GM21423 (cell line): ENCODE data around the gene KRTAP2-2.
"Not testable (repeated sequence)": the region's sequence is repeated elsewhere in the genome, so short reads cannot be mapped to it uniquely, and the experiment has no call there.

Experiments used
- ATAC-seq: cut with Tn5 transposase; IDR thresholded peaks from one replicate; pipeline ENCODE4 v1.9.1; 2021; ENCODE audit warnings: mild to moderate bottlenecking, moderate library complexity; ENCODE audit not compliant: unreplicated experiment

Gene KRTAP2-2

GRCh38 chr17:41065016-41065689 lies 10.1 kb upstream of the KRTAP2-2 start:
- ATAC-seq: not testable (repeated sequence)

DNA sequence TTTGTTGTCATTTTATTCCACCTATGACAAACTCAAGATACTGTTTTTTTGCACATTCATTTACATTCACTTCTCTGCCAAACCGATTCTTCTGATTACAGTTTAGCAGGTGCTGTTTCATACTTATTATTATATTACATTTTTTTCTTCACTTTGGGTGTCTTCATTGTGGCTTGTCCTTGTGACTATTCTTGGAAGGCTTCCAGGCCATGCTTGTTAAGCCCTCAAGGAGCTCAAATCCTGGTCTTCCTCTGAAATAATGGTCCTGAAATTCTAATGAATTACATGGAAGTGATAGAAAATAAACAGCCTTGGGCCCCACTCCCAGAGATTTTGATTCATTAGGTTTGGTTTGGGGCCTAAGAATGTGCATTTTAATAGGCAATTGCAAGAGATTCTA lies 9.3 kb upstream of the KRTAP2-2 start:
- ATAC-seq: no peak

- ATAC-seq: no peak
Measured at GRCh38 chr17:41063449-41063848, 8.4 kb upstream of the KRTAP2-2 start.

DNA sequence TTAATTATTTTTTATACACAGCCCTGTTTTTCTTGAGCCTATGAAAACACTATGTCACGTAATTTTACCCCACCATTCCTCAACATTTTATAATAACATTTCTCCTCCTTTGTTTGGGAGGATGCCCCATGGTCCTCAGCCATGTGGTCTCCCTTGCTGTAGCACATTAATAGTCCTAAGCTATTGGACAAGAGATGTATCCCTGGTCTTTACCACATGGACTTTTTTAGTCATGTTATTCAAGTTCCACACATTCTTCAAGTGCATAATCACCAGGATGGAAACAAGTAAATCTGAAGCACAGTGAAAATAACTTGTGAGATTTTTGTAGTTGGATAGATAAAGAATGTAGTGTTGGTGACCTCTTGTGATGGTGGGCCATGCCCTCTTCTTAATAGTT lies 6.9 kb upstream of the KRTAP2-2 start:
- ATAC-seq: no peak

DNA sequence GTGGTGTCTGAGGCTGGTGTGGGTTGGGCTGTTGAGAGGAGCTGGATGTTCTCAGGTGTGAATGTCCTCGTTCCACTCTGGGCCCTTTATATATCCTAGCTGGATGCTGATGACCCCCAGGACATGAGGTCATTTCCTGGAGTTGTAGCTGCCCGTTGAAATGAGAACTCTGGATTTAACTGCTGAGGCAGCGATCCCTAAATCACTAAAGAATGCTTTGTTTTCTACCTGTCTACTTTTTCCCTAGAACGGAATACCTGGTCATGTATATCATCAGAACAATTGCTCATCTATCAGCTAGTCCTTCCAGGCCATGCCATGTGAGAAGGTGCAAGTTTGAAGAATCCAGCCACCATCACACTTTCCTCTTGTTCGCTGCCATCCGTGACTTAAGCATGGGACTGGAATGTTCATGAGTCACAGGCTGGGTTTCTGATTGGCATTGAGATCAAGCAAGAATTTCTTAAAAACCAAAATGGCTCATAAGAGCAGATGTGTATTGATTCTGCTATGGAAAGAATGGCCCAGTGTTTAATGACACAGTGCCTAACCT lies 5.1 kb upstream of the KRTAP2-2 start, which contains the start of gene KRTAP2-3:
Gene KRTAP2-3 (minus strand): TSS at position 63 of the 553 bp plus-strand sequence. CDS start 64 bp downstream, outside the sequence.
- ATAC-seq: no peak

DNA sequence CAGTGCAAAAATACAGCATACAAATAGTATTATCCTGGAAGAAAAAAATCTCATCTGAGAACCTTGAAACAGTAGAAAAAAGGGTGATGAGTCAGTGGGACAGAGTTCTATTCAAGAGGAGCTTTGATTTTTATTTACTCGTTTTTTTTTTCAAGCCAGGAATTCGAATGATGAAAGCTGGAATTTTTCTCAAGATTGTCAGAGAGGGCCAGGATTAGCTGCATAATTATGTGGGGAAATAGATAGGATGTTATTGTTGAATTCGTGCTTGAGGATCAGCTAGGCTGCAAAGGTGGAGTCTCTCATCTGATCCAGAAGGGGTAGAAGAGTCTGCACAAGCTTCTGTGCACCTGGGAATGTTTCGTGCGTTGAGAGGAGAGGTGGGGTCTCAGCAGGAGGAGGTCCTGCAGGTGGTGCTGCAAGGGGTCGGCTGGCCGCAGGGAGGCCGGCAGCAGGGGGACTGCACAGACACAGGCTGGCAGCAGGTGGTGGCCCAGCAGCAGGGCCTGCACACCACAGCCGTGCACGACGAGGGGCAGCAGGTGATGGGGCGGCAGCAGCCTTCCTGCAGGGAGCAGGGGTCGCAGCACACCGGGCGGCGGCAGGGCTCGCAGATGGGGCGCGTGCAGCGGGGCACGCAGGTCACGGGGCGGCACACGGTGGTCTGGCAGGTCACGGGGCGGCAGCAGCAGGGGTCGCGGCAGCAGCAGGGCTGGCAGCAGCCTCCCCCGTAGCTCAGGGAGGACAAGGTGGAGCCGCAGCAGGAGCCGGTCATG lies 4.4 kb upstream of the KRTAP2-2 start:
- ATAC-seq: not testable (repeated sequence)

GRCh38 chr17:41058741-41059140 lies 3.7 kb upstream of the KRTAP2-2 start:
- no peak for ATAC-seq

DNA sequence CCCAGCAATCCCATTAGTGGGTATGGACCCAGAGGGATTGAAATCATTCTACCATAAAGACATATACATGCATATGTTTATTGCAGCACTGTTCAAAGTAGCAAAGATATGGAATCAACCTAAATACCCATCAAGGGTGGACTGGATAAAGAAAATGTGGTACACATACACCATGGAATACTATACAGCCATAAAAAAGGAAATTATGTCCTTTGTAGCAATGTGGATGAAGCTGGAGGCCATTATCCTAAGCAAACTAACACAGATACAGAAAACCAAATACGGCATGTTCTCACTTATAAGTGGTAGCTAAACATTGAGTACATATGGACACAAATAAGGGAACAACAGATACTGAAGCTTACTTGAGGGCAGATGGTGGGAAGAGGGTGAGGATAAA lies 2.5 kb upstream of the KRTAP2-2 start:
- no peak for ATAC-seq

GRCh38 chr17:41054556-41054955 lies 474 bp downstream of the KRTAP2-2 start:
- ATAC-seq: not testable (repeated sequence)

DNA sequence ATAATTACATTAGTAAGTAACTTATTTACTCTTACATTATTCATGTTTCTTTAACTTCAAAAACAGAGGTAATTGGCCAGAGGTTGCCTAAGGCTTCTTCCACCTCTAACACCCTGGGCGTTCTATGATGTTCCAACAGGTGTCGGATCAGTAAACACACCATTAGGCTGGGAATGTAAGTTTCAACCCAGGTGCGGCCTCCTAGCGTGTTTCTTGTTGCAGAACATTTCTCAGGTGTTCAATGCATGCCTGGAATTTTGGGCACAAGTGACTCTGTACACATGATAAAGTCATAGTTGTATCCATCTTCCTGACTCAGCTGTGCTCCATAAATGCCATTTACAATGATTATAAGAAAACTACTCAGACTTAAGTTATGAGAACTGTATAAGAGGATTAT lies 1.0 kb downstream of the KRTAP2-2 start:
- ATAC-seq: no peak

GRCh38 chr17:41052566-41052965 lies 2.5 kb downstream of the KRTAP2-2 start:
- no peak for ATAC-seq

DNA sequence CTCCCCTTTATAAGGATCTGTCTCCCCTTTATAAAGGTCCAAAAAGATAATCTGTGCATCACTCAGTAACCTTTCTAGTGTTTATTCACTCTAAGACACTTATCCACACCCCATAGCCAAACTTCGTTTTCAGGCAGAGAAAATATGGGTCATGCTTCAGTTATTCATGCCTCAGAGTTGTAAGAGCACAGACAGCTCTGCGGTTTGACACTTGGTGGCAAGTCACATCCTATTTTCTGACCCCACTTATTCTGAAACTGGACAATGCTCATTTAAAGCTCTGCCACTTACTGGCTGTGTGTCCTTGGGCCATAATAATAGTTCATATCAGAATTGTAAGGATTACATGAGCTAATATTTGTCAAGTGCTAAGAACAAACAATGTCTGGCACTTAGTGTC lies 5.9 kb downstream of the KRTAP2-2 start:
- ATAC-seq: no peak

- ATAC-seq: no peak
Measured at GRCh38 chr17:41048441-41048840, 6.6 kb downstream of the KRTAP2-2 start.

GRCh38 chr17:41046735-41047465 lies 8.1 kb downstream of the KRTAP2-2 start, which contains the start of gene KRTAP2-1:
Gene KRTAP2-1 (minus strand): TSS chr17:41047316. CDS start chr17:41047267, 49 bp downstream.
- not testable (repeated sequence) for ATAC-seq

- ATAC-seq: no peak
Measured at GRCh38 chr17:41042953-41043352, 12.1 kb downstream of the KRTAP2-2 start.

DNA sequence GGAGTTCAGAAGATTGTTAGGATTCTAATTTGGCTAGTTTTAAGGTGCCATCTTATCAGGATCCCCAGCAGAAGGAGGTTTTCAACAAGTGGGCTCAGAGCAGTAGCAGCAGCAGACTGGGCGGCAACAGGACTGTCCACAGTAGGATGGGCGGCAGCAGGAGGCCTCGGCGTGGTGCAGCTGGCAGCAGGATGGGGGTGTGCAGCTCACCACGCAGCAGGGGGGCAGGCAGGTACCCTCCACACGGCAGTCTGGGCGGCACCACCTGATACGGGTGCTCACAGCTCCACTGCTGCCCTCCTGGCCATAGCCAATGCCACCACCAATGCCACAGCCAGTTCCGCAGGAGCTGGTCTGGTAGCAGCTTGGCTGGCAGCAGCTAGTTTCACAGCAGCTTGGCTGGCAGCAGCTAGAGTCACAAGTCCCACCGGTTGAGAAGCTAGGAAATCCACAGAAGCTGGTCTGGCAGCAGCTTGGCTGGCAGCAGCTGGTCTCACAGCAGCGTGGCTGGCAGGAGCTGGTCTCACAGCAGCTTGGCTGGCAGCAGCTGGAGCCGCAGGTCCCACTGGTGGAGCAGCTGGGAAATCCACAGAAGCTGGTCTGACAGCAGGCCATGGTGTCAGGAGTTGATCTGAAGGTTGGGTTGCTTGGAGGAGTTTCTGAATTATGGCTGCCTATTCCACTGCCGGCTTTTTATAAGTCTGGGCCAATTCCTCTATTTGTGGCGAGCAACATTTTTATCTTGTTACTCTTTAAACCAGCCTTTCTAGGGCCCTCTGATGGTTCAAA lies 14.1 kb downstream of the KRTAP2-2 start, which contains the start of gene KRTAP1-1:
Gene KRTAP1-1 (minus strand): TSS at position 668 of the 789 bp plus-strand sequence. CDS start 53 bp downstream, at position 615.
- not testable (repeated sequence) for ATAC-seq

DNA sequence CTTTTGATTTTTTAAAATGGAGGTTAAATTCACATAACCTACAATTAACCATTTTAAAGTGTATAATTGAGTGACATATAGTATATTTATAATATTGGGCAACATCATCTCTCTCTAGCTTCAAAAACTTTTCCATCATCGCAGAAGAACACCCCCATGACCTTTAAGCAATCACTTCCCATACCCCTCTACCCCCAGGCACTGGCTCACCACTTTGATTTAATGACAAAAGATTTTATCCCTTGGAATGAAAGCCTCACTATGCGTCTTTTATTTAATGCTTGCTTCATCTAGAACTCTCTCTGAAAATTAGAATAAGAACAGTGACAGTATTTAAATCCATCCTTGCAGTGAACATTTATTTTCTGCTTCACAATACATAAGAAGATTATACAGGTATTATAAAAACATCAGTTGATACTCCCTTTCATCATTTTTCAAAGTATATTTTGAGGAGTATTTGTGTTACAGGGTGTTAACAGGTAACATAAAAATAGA lies 17.1 kb downstream of the KRTAP2-2 start:
- no peak for ATAC-seq

DNA sequence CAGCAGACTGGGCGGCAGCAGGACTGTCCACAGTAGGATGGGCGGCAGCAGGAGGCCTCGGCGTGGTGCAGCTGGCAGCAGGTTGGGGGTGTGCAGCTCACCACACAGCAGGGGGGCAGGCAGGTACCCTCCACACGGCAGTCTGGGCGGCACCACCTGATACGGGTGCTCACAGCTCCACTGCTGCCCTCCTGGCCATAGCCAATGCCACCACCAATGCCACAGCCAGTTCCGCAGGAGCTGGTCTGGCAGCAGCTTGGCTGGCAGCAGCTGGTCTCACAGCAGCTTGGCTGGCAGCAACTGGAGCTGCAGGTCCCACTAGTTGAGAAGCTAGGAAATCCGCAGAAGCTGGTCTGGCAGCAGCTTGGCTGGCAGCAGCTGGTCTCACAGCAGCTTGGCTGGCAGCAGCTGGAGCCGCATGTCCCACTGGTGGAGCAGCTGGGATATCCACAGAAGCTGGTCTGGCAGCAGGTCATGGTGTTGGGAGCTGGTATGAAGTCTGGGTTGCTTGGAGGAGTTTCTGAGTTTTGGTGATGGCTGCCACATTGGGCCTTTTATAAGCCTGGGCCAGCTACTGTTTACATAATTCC lies 20.6 kb downstream of the KRTAP2-2 start, which contains the start of gene KRTAP1-3:
Gene KRTAP1-3 (minus strand): TSS at position 529 of the 590 bp plus-strand sequence. CDS start 53 bp downstream, at position 476.
- ATAC-seq: not testable (repeated sequence)

GRCh38 chr17:41029633-41030245 lies 25.3 kb downstream of the KRTAP2-2 start, which contains the start of gene KRTAP1-4:
Gene KRTAP1-4 (minus strand): TSS chr17:41030195. CDS start chr17:41030078, 117 bp downstream.
- ATAC-seq: no peak
